SH-SY5Y (cell line): Measurements from ENCODE around the gene REC114.

Source experiments
- GATA2 ChIP-seq: IDR thresholded peaks from 2 replicates; pipeline ENCODE4 v1.6.1; 2011; ENCODE audit warnings: mild to moderate bottlenecking, low read depth, low read length
- GATA3 ChIP-seq: IDR thresholded peaks from 2 replicates; pipeline ENCODE4 v1.6.1; 2011; ENCODE audit warnings: low read depth, mild to moderate bottlenecking, low read length, moderate library complexity

REC114 gene

GRCh38 chr15:73440571-73440970 is 2.4 kb upstream of the REC114 start:
- TF ChIP-seq GATA3 (no peak), GATA2 (no peak)

DNA sequence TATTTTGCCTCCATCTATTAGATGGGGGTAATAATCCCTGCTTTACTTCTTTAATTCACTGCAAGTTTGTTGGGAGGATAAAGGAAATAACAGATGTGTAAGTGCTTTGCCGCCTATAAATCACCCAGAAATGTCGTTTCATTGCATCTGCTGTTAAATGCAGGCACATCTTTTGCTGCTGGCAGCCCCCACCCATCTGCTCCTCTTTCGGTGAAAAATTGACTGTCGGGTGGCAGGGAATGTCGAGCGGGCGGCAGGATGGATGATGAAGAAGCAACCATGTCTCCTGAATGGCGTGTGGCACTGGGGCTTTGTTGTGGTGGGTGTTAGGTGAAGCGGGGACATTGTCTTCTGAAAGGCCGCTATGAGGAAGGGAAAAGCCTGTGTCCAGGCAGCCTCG is 543 bp upstream of the REC114 start:
- TF ChIP-seq GATA2, result no peak
- no peak for TF ChIP-seq GATA3

GRCh38 chr15:73454096-73454495 is 11.1 kb downstream of the REC114 start:
- TF ChIP-seq GATA3 (no peak), GATA2 (no peak)

- TF ChIP-seq GATA2, result no peak
- no peak for TF ChIP-seq GATA3
Observed at GRCh38 chr15:73455876-73456275, 12.9 kb downstream of the REC114 start.

GRCh38 chr15:73457334-73457733 is 14.4 kb downstream of the REC114 start:
- TF ChIP-seq GATA3 (no peak), GATA2 (no peak)

- TF ChIP-seq GATA3, result no peak
- TF ChIP-seq GATA2, result no peak
Observed at GRCh38 chr15:73460662-73461061, 17.7 kb downstream of the REC114 start.

GRCh38 chr15:73464602-73465001 is 21.6 kb downstream of the REC114 start:
- no peak for TF ChIP-seq GATA2
- TF ChIP-seq GATA3, result no peak

DNA sequence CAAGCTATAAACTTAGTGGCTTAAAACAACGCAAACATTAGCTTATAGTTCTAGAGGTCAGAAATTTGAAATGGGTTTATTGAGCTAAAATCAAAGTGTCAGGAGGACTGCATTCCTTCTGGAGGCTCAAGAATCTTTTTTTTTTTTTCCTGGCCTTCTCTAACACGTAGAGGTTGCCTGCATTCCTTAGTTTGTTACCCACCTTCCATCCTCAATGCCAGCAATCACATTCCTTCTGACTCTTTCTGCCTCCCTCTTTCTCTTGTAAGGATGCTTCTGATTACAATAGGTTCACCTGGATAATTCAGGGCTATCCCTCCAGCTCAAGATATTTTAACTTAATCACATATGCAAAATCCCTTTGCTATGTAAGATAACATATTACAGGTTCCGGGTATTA is 24.8 kb downstream of the REC114 start:
- TF ChIP-seq GATA2 (no peak), GATA3 (no peak)

- TF ChIP-seq GATA2 (no peak), GATA3 (no peak)
Observed at GRCh38 chr15:73474785-73475184, 31.8 kb downstream of the REC114 start.

GRCh38 chr15:73476704-73477216 is 33.8 kb downstream of the REC114 start:
- TF ChIP-seq GATA2 (no peak), GATA3 (no peak)

GRCh38 chr15:73480050-73480449 is 37.1 kb downstream of the REC114 start:
- TF ChIP-seq GATA2, result no peak
- no peak for TF ChIP-seq GATA3

- TF ChIP-seq GATA2 (no peak), GATA3 (no peak)
Observed at GRCh38 chr15:73482166-73482565, 39.2 kb downstream of the REC114 start.

- TF ChIP-seq GATA3 (no peak), GATA2 (no peak)
Observed at GRCh38 chr15:73483053-73483452, 40.1 kb downstream of the REC114 start.

DNA sequence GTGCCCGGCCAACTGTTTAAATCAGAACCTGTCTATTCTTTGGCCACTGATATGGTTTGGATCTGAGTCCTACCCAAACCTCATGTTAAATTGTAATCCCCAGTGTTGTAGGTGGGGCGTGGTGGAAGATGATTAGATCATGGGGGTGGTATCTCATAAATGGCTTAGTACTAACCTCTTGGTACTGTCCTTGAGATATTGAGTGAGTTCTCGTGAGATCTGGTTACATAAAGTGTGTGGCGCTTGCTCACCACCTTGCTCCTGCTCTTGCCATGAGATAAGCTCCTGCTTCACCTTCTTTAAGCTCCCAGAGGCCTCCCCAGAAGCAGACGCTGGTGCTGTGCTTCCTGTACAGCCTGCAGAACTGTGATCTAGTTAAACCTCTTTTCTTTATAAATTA is 42.4 kb downstream of the REC114 start:
- TF ChIP-seq GATA2, result no peak
- no peak for TF ChIP-seq GATA3

DNA sequence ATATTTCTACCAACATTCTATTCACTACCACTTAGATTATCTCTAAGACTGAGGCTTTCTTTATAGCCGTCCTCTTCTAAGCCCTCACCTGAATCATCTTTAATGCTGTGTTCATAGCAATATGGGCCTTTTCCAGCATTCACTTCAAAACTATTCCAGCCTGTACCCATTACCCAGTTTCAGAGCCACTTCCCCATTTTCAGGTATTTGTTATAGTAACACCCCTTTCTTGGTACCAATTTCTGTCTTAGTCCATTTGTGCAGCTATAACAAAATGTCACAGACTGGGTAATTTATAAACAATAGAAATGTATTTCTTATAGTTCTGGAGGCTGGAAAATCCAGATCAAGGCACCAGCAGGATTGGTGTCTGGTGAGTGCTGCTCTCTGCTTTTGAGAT is 45.7 kb downstream of the REC114 start:
- no peak for TF ChIP-seq GATA2
- no peak for TF ChIP-seq GATA3

DNA sequence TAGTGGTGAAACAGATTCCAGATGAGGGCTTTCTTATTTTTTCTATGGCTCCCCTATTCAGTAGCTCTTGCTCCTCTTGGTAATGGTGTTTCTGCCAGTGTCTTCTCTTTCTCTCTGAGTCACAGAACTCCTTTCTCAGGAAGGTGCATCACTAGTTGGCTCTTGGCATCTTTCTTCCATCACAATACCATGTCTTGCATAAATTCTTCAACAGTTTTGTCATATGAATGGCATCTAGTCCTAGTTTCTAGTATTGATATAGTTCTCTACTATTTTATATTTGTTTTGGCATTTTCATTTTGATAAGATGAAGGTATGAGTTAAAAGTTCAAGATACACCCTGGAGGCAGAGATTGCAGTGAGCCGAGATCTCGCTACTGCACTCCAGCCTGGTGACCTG is 51.0 kb downstream of the REC114 start:
- no peak for TF ChIP-seq GATA2
- no peak for TF ChIP-seq GATA3

DNA sequence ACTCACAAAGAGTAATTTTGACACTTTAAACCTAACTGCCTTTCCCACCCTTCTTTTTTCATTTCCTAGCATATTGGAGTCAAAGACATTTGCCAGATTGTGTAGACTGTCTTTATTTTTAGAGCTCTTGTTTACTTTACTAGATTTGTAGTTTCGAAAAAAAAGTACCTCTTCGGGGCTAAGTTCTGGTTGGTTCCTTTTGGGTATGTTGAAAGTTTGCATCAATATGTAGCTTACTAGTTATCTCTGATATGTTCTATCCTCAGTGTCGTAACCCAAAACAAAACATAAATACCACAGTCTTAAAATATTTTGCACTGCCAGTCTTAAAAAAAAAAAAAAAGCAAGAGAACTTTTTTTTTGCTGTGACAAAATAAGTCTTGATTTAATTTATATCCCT is 52.2 kb downstream of the REC114 start:
- TF ChIP-seq GATA3, result no peak
- TF ChIP-seq GATA2, result no peak
